Measurements from ENCODE around the gene TBC1D5.

Gene TBC1D5

DNA sequence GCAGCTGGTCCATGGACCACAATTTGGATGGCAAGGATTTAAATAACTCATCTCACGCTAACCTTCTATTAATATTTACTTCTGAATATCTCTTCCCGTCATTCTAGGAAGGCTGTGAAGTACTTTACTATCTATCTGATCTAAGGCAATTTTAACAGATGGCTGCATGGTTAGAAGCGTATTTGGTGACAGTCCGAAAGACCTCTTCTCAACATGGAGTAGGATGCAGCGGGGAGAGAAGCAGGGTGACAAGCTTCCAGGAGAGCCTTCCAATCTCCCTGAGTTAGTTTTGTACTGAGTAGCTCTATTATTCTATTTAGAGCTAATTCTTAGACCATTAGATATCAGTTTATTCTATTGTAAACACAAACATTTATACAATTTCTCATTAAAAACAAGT is 548.3 kb downstream of the TBC1D5 start:
- no peak for DNase-seq

GRCh38 chr3:17192995-17193394 is 549.4 kb downstream of the TBC1D5 start:
- no peak for DNase-seq

- DNase-seq = no peak
These were observed 551.9 kb downstream of the TBC1D5 start for GRCh38 chr3:17190353-17191078.

- DNase-seq = no peak
These were observed 554.1 kb downstream of the TBC1D5 start for GRCh38 chr3:17188378-17188777.

- no peak for DNase-seq
These were observed 554.7 kb downstream of the TBC1D5 start for GRCh38 chr3:17187589-17188184.

DNA sequence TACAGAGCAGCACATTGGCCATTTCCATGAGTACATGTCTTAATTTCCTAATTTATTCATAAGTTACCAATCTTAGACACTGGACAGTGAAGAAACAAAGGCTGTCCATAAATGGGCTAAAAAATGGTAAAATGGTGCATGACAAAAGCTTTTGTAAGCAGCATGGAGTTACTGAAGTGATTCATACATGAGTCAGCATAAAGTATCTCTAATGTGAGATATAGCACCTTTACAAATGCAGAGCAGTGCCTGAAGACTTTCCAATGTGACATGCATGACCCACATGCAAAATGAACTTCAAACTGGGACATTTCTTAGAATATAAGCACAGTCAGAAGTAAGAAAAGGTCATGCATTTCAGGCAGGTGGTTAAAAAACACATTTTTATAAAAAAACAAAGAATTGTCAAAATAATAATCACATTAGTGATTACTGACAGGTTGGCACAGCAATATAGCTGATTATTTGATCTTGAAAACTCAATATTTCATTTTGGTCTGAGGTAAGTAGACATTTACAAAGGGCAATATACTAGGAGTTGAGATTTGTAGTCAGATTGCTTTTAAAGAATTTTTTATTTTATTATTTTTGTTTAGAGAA is 558.4 kb downstream of the TBC1D5 start:
- DNase-seq = no peak

GRCh38 chr3:17182166-17182565 is 560.3 kb downstream of the TBC1D5 start:
- no peak for DNase-seq

GRCh38 chr3:17181413-17181907 is 561.0 kb downstream of the TBC1D5 start:
- DNase-seq = no peak

- no peak for DNase-seq
These were observed 562.8 kb downstream of the TBC1D5 start for GRCh38 chr3:17179381-17180205.

DNA sequence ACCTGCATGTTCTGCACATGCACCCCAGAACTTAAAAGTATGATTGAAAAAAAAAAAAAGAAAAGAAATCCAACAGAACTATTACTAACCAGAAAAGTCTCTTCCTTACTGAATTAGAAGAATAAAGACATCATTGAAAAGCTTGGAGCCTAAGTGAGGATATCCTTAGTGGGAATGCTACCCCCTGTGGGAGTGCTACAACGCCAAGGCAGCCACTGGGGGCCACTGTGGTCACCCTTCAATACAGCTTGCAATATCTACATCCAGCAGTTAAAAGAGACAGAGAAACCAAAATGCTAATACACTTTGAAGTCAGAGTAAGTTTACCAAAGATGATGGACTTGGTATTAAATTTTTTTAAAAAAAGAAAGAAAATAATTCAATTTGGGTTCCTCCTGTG is 565.7 kb downstream of the TBC1D5 start:
- no peak for DNase-seq

DNA sequence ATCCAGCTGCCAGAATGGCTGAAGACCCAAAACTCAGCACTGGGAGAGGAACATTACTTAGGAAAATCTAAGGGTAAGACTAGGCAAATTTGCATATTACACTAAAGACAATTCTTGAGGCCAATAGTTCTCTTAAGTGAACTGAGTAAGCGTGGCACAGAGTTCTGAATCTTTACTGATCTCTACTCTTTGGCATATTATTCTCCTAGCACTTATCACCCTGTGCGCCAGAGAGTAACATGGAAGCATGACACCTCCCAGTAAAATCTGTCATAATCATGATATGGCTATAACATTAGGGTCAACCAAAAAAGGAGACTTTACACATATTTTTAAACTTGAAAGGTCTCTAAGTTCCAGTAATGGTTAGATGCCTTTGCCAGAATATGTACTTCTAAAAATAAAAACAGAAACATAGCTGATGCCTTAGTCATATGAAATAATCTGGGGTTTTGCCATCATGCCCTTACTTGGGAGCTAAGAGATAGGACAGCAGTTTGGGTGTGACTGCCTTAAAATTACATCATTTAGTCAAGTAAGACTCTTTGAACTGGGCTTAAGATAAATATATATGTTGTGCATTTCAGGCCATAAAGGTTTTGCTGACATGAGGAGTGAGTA is 567.1 kb downstream of the TBC1D5 start:
- no peak for DNase-seq

GRCh38 chr3:17166369-17166768 is 576.1 kb downstream of the TBC1D5 start:
- DNase-seq = no peak

- no peak for DNase-seq
These were observed 580.3 kb downstream of the TBC1D5 start for GRCh38 chr3:17162116-17162515.

DNA sequence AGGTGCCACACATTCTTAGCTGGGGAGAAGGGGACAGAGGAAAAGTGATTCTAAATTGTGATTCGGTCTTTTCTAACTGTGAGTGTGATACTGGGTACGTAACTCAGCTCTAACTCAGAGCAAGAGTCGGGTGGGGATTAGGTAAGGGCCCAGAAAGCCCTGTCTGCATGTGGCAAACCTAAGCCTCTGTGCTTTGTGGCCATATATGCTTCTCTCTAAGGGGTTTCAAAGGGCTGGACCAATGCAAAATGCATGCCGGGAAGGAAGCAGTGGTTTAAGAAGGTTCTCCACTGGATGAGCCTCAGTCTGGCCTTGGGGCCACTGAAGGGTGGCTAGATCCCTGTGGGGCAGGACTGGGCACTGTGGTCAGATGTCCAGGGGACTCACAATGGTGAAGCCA is 581.8 kb downstream of the TBC1D5 start:
- DNase-seq = no peak

GRCh38 chr3:17158941-17159682 is 583.3 kb downstream of the TBC1D5 start:
- no peak for DNase-seq

DNA sequence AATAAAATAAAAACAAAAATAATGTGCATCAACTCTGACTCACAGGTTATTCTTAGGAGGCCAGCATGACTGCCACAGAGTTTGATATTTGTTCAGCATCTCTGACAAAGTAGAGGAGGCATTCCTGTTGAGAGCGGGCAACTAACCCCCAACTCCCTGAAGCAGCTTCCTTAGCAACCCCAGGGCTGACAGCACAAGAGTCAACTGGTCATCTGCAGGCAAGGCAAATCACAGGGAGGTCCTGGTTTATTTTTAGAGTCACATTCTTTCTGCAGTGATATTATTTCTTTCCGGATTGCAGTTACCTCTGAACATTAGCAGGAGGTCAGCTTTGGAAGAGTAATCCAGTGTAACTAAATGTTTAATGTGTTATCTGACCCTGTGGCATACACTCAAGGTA is 584.7 kb downstream of the TBC1D5 start:
- no peak for DNase-seq

DNA sequence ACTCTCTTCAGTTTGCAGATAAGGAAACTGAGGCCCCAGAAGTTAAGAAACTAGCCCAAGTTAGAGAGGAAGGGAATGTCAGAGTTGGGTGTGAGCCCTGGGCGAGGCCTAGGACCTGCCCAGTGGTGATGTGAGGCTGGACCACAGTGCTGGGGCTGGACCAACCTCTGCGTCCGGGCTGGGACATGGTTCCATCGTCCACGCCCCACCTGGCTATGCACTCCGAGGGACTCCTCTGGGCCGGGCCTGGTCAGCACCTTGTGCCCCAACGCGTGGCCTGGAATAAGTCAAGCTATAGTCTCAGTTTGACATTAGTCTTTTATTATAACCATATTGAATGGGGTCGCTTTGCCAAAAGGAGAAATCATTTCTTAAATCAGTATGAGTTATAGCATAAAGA is 585.6 kb downstream of the TBC1D5 start:
- no peak for DNase-seq

- no peak for DNase-seq
These were observed 586.5 kb downstream of the TBC1D5 start for GRCh38 chr3:17155951-17156350.

DNA sequence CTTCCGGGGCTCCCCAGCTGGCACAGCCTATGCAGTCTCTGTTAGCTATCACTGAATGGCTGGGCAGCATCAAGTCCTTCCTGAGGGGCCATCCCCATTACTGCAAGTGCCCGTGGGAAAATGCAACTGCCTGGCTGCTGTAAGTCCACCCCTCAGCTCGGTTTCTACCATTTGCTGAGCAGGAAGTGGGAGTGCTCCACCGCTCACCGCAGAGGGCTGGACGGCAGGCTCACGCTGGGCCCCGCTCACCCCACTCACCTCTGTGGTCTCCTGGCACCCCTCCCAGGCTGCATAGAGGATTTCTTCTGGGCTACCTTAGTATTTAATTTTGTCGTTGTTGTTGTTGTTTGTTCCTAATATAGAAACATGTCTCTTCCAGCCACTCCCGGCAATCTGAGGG is 587.5 kb downstream of the TBC1D5 start:
- DNase-seq = no peak

GRCh38 chr3:17154221-17154620 is 588.2 kb downstream of the TBC1D5 start:
- no peak for DNase-seq

DNA sequence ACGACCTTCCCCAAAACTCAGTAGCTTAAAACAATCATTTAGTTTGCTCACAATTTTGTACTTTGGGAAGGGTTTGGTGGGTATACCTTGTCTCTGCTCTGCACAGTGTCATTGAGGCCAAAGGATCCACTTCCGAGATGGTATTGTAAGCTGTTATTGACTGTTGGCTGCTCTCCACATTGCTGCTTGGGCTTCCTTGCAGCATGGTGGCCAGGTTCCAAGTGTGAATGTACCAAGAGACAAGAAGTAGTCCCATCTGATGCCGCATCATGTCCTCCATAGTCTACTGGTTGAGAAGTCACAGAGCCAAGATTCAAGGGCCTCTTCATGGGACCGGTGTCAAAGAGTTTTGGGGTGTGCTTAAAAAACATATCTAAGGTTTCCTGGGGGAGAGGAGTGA is 589.2 kb downstream of the TBC1D5 start:
- no peak for DNase-seq

All from NCI-H1930 (cell line).